Measurements from ENCODE around the gene SPZ1.

- TF ChIP-seq CTCF (conservative IDR thresholded peaks at IDR 0.05) (no peak), ZFX (IDR thresholded peaks at IDR 0.05) (no peak)
Observed at GRCh38 chr5:80369521-80369920, 49.7 kb downstream of the SPZ1 start.
